K562 (cell line): ENCODE measurements around the gene DCAF7. TPM values are rescaled to one million over a fixed set of nuclear protein-coding genes. Genes with fewer than 3 reads are reported as not detected.
A peak's percentile ranks its signal among the peaks of the same experiment; 100 is the strongest.

Experiments used
- CBX3 ChIP-seq, 2 experiments: IDR thresholded peaks; 1 replicate in 1 of 2; 2 replicates in 1 of 2; pipeline ENCODE4 v1.6.1; 2012; ENCODE audit warnings: inconsistent platforms in 2 of 2, low read length in 2 of 2, borderline replicate concordance in 1 of 2, control low read depth in 1 of 2
- DACH1 ChIP-seq: fragments of 450-650 bp; IDR thresholded peaks from 2 replicates; pipeline ENCODE4 v1.6.1; 2018; ENCODE audit not compliant: partially characterized antibody
- EP300 ChIP-seq: IDR thresholded peaks from 2 replicates; pipeline ENCODE4 v1.6.1; 2012; ENCODE audit warnings: low read length, improper control_type of control experiment
- ETV1 ChIP-seq: fragments of 450-650 bp; conservative IDR thresholded peaks from 2 replicates; pipeline ENCODE4 v1.6.1; 2016; ENCODE audit warnings: missing genetic modification characterization, control low read depth, low read depth, missing compliant biosample characterization
- FOXK1 ChIP-seq: sonication (generic); formaldehyde crosslinking; IDR thresholded peaks from 2 replicates; pipeline ENCODE4 v1.8.0; 2022; ENCODE audit warnings: missing genetic modification reagents, mild to moderate bottlenecking, borderline replicate concordance
- LARP7 ChIP-seq: fragments of 450-650 bp; IDR thresholded peaks from 2 replicates; pipeline ENCODE4 v1.6.1; 2016
- MAZ ChIP-seq, 2 experiments: fragments of 450-650 bp in 1 of 2; sonication (generic) in 1 of 2; formaldehyde crosslinking; IDR thresholded peaks in 1 of 2; conservative IDR thresholded peaks in 1 of 2; 2 replicates each; pipeline versions ENCODE4 v1.4.0 to v1.5.0; 2020; ENCODE audit warnings: mild to moderate bottlenecking in 1 of 2, missing genetic modification reagents in 1 of 2
- NR4A1 ChIP-seq, 2 experiments: fragments of 250-450 bp in 1 of 2; fragments of 450-650 bp in 1 of 2; sonication (Bioruptor Pico) in 1 of 2; IDR thresholded peaks; 2 replicates each; pipeline versions ENCODE4 v1.4.0 to v1.6.1; 2016 to 2020; ENCODE audit warnings: mild to moderate bottlenecking in 2 of 2, missing compliant biosample characterization in 1 of 2, missing genetic modification characterization in 1 of 2, moderate library complexity in 1 of 2
- RAD51 ChIP-seq: fragments of 450-650 bp; IDR thresholded peaks from 2 replicates; pipeline ENCODE4 v1.7.1; 2016; ENCODE audit warnings: low read depth, mild to moderate bottlenecking, borderline replicate concordance
- REST ChIP-seq, 2 experiments: fragments of 450-650 bp; formaldehyde crosslinking in 1 of 2; IDR thresholded peaks; 2 replicates each; pipeline versions ENCODE4 v1.4.0 to v1.6.1; 2014 to 2020; ENCODE audit warnings: mild to moderate bottlenecking in 2 of 2, borderline replicate concordance in 1 of 2, low read depth in 1 of 2
- RFX5 ChIP-seq: IDR thresholded peaks from 2 replicates; pipeline ENCODE4 v1.6.1; 2011; ENCODE audit warnings: low read depth, mild to moderate bottlenecking, improper control_type of control experiment, low read length
- SMARCC2 ChIP-seq: fragments of 450-650 bp; IDR thresholded peaks from 2 replicates; pipeline ENCODE4 v1.6.1; 2017; ENCODE audit warnings: antibody characterized with exemption, moderate library complexity, mild to moderate bottlenecking, low read depth
- STAT6 ChIP-seq: sonication (generic); formaldehyde crosslinking; IDR thresholded peaks from 2 replicates; pipeline ENCODE4 v1.8.1; 2023; ENCODE audit warnings: mild to moderate bottlenecking, missing genetic modification reagents
- ZKSCAN3 ChIP-seq: fragments of 250-450 bp; sonication (Bioruptor Pico); IDR thresholded peaks from 2 replicates; pipeline ENCODE4 v1.4.0; 2020
- ZNF146 ChIP-seq: IDR thresholded peaks from one replicate; pipeline ENCODE4 v1.6.1; 2018; ENCODE audit warnings: missing compliant biosample characterization; ENCODE audit not compliant: unreplicated experiment
- ZNF212 ChIP-seq: fragments of 450-650 bp; formaldehyde crosslinking; IDR thresholded peaks from 2 replicates; pipeline ENCODE4 v1.4.0; 2020; ENCODE audit warnings: mild to moderate bottlenecking
- ZNF551 ChIP-seq: fragments of 250-450 bp; sonication (Bioruptor Pico); IDR thresholded peaks from 2 replicates; pipeline ENCODE4 v1.5.0; 2021; ENCODE audit warnings: mild to moderate bottlenecking, moderate library complexity
- polyA plus RNA-seq, 8 experiments: library from polyadenylated mRNA; depleted of rRNA in 4 of 8; stranded (reverse) in 5 of 8; unstranded in 3 of 8; fragments of >200 nt; fragmentation: Nextera tagmentation in 2 of 8; fragmentation: Illumina TruSeq in 1 of 8; extraction: Ambion mirVana in 2 of 8; extraction: Trizol in 1 of 8; gene quantifications; 2 replicates each; pipeline versions ENCODE4 v1.2.1 to v1.2.3, GENCODE V29; 2011 to 2014; ENCODE audit warnings: inconsistent platforms in 1 of 8, missing spikeins in 1 of 8
- total RNA-seq, 7 experiments: library from RNA; depleted of rRNA in 6 of 7; stranded (reverse); fragments of >200 nt in 6 of 7; fragmentation: Illumina TruSeq in 2 of 7; extraction: Trizol in 2 of 7; gene quantifications; 2 replicates each; pipeline versions ENCODE4 v1.2.1 to v1.2.3, GENCODE V29; 2011 to 2021; ENCODE audit warnings: low replicate concordance in 1 of 7

Gene DCAF7
- total and polyA plus RNA-seq, 9 of the 15 experiments (the other 6 are each of a cell fraction or from before 2014, with no cell fraction given): 30.8 to 123 (median 40.2) TPM

GRCh38 chr17:63621684-63622573 is 71.7 kb downstream of the DCAF7 start, which contains the start of gene MAP3K3 (continued):
- no peak; the same call in 1 of the 2 replicates for TF ChIP-seq ETV1 (tag)
- no peak for TF ChIP-seq EP300
- no peak for TF ChIP-seq REST (IDR thresholded peaks at IDR 0.05; ENCODE audit: borderline replicate concordance)
- peak; percentile 63; the same call in 1 of the 2 replicates for TF ChIP-seq REST (CRISPR knock-in tag; IDR thresholded peaks at IDR 0.05; ENCODE audit: low read depth)
- no peak for TF ChIP-seq ZNF551
- TF ChIP-seq STAT6 (CRISPR knock-in tag): no peak
- TF ChIP-seq RAD51: no peak
- no peak for TF ChIP-seq ZNF146 (CRISPR knock-in tag)
- TF ChIP-seq ZKSCAN3 (CRISPR knock-in tag): no peak
- no peak for TF ChIP-seq NR4A1 (CRISPR knock-in tag; IDR thresholded peaks at IDR 0.05)
- TF ChIP-seq NR4A1 (tag; IDR thresholded peaks at IDR 0.05): no peak
- TF ChIP-seq LARP7: no peak
- TF ChIP-seq CBX3 (IDR thresholded peaks at IDR 0.05; ENCODE audit: borderline replicate concordance in 1 of 2, low read length in 2 of 2): no peak
- no peak for TF ChIP-seq ZNF212
- no peak for TF ChIP-seq SMARCC2
- TF ChIP-seq DACH1: no peak
- TF ChIP-seq FOXK1: no peak
- TF ChIP-seq MAZ (CRISPR knock-in tag; conservative IDR thresholded peaks at IDR 0.05 in 1 of 2, IDR thresholded peaks at IDR 0.05 in 1 of 2): peak; percentile 89 to 95
- no peak for TF ChIP-seq RFX5
